H9 (cell line): ENCODE data around the gene TOMM7. TPM values are rescaled to one million over a fixed set of nuclear protein-coding genes. Genes with fewer than 3 reads are reported as not detected.

Source experiments
- DNase-seq: peaks from one replicate; pipeline ENCODE4 v3.0.0-alpha.2; 2017
- H2AFZ ChIP-seq: one replicate; pipeline ENCODE4 v1.6.1; 2013; ENCODE audit warnings: mild to moderate bottlenecking, low read length, control low read depth, moderate library complexity
- H2AK5ac ChIP-seq: 2 replicates; pipeline ENCODE4 v1.6.1; 2013; ENCODE audit warnings: low read length, control low read depth, mixed read lengths; ENCODE audit not compliant: insufficient read length
- H2BK120ac ChIP-seq: one replicate; pipeline ENCODE4 v1.6.1; 2013; ENCODE audit warnings: low read depth, mild to moderate bottlenecking, low read length, control low read depth, inconsistent platforms; ENCODE audit not compliant: poor library complexity, severe bottlenecking
- H2BK12ac ChIP-seq: 2 replicates; pipeline ENCODE4 v1.6.1; 2013; ENCODE audit warnings: low read length, control low read depth, mixed read lengths, low read depth; ENCODE audit not compliant: insufficient read length
- H2BK15ac ChIP-seq: 2 replicates; pipeline ENCODE4 v1.6.1; 2013; ENCODE audit warnings: low read depth, low read length, control low read depth
- H2BK20ac ChIP-seq: one replicate; pipeline ENCODE4 v1.6.1; 2013; ENCODE audit warnings: low read depth, mild to moderate bottlenecking, low read length, control low read depth, inconsistent platforms; ENCODE audit not compliant: poor library complexity, severe bottlenecking
- H2BK5ac ChIP-seq: 2 replicates; pipeline ENCODE4 v1.6.1; 2013; ENCODE audit warnings: low read length, control low read depth, mixed read lengths; ENCODE audit not compliant: insufficient read length
- H3K14ac ChIP-seq: 2 replicates; pipeline ENCODE4 v1.6.1; 2013; ENCODE audit warnings: low read length, control low read depth; ENCODE audit not compliant: insufficient read depth
- H3K18ac ChIP-seq: 2 replicates; pipeline ENCODE4 v1.6.1; 2013; ENCODE audit warnings: low read depth, mild to moderate bottlenecking, mixed read lengths, low read length, control low read depth; ENCODE audit not compliant: insufficient read length
- H3K23ac ChIP-seq: 2 replicates; pipeline ENCODE4 v1.6.1; 2013; ENCODE audit warnings: low read length, control low read depth, mixed read lengths, low read depth; ENCODE audit not compliant: insufficient read length
- H3K23me2 ChIP-seq: 2 replicates; pipeline ENCODE4 v1.6.1; 2013; ENCODE audit warnings: low read depth, mild to moderate bottlenecking, mixed read lengths, low read length, control low read depth; ENCODE audit not compliant: insufficient read length, poor library complexity, severe bottlenecking
- H3K27ac ChIP-seq: 2 replicates; pipeline ENCODE4 v1.5.1; 2013; ENCODE audit warnings: low read length, control low read depth, mixed read lengths, low read depth; ENCODE audit not compliant: insufficient read length
- H3K27me3 ChIP-seq: 2 replicates; pipeline ENCODE4 v1.6.1; 2013; ENCODE audit warnings: low read length, control low read depth, inconsistent platforms; ENCODE audit not compliant: insufficient read depth
- H3K4ac ChIP-seq: 2 replicates; pipeline ENCODE4 v1.6.1; 2013; ENCODE audit warnings: low read depth, mild to moderate bottlenecking, control low read depth, inconsistent platforms, low read length, moderate library complexity
- H3K4me1 ChIP-seq: 2 replicates; pipeline ENCODE4 v1.6.1; 2013; ENCODE audit warnings: low read length, control low read depth, inconsistent platforms; ENCODE audit not compliant: insufficient read depth
- H3K4me2 ChIP-seq: 2 replicates; pipeline ENCODE4 v1.6.1; 2013; ENCODE audit warnings: low read length, control low read depth, mixed read lengths; ENCODE audit not compliant: insufficient read length, insufficient read depth
- H3K56ac ChIP-seq: 2 replicates; pipeline ENCODE4 v1.6.1; 2013; ENCODE audit warnings: low read depth, mild to moderate bottlenecking, mixed read lengths, low read length, control low read depth; ENCODE audit not compliant: insufficient read length
- H3K79me1 ChIP-seq: 2 replicates; pipeline ENCODE4 v1.6.1; 2013; ENCODE audit warnings: low read depth, mild to moderate bottlenecking, moderate library complexity, low read length, control low read depth, inconsistent platforms; ENCODE audit not compliant: insufficient read depth, poor library complexity, severe bottlenecking
- H3K79me2 ChIP-seq: 2 replicates; pipeline ENCODE4 v1.6.1; 2013; ENCODE audit warnings: low read length, control low read depth, inconsistent platforms; ENCODE audit not compliant: insufficient read depth
- H3K9ac ChIP-seq: 2 replicates; pipeline ENCODE4 v1.6.1; 2013; ENCODE audit warnings: low read length, control low read depth, mixed read lengths; ENCODE audit not compliant: insufficient read length; ENCODE audit errors: extremely low read depth
- H3K9me3 ChIP-seq: one replicate; pipeline ENCODE4 v1.6.1; 2013; ENCODE audit warnings: low read depth, low read length, inconsistent platforms; ENCODE audit not compliant: control insufficient read depth
- H3T11ph ChIP-seq: one replicate; pipeline ENCODE4 v1.6.1; 2013; ENCODE audit warnings: mild to moderate bottlenecking, low read length, control low read depth, inconsistent platforms
- H4K20me1 ChIP-seq: one replicate; pipeline ENCODE4 v1.6.1; 2013; ENCODE audit not compliant: control insufficient read depth, insufficient read length, insufficient read depth
- H4K5ac ChIP-seq: 2 replicates; pipeline ENCODE4 v1.6.1; 2013; ENCODE audit warnings: low read depth, mild to moderate bottlenecking, mixed read lengths, low read length, control low read depth; ENCODE audit not compliant: insufficient read length
- H4K8ac ChIP-seq: replicated peaks from 2 replicates; pipeline ENCODE4 v1.6.1; 2013; ENCODE audit warnings: low read length, control low read depth, mixed read lengths, low read depth; ENCODE audit not compliant: insufficient read length
- H4K91ac ChIP-seq: 2 replicates; pipeline ENCODE4 v1.6.1; 2013; ENCODE audit warnings: low read depth, mild to moderate bottlenecking, moderate library complexity, mixed read lengths, low read length, control low read depth; ENCODE audit not compliant: insufficient read length
- H3K27ac Mint-ChIP-seq, 3 experiments: 2 replicates in 2 of 3; 3 replicates in 1 of 3; pipeline ENCODE4 v1.8.0; 2020 to 2021; ENCODE audit warnings: mixed read lengths in 3 of 3, mild to moderate bottlenecking in 1 of 3, moderate library complexity in 1 of 3
- H3K27me3 Mint-ChIP-seq: 2 replicates; pipeline ENCODE4 v1.8.0; 2021; ENCODE audit warnings: low read depth, mild to moderate bottlenecking, moderate library complexity, mixed read lengths
- H3K36me3 Mint-ChIP-seq, 3 experiments: 2 replicates in 2 of 3; 3 replicates in 1 of 3; pipeline ENCODE4 v1.8.0; 2020 to 2021; ENCODE audit warnings: low read depth in 3 of 3, mixed read lengths in 3 of 3; ENCODE audit not compliant: insufficient read depth in 1 of 3
- H3K4me1 Mint-ChIP-seq, 2 experiments: 2 replicates each; pipeline ENCODE4 v1.8.0; 2020; ENCODE audit warnings: mixed read lengths in 2 of 2
- H3K4me3 Mint-ChIP-seq, 2 experiments: 2 replicates in 1 of 2; 3 replicates in 1 of 2; pipeline ENCODE4 v1.8.0; 2020 to 2021; ENCODE audit warnings: mild to moderate bottlenecking in 2 of 2, mixed read lengths in 2 of 2, moderate library complexity in 1 of 2
- H3K9me3 Mint-ChIP-seq, 2 experiments: 2 replicates in 1 of 2; 3 replicates in 1 of 2; pipeline ENCODE4 v1.8.0; 2020; ENCODE audit warnings: mild to moderate bottlenecking in 2 of 2, mixed read lengths in 2 of 2, moderate library complexity in 1 of 2
- WGBS: extraction: QIAGEN DNeasy Blood & Tissue Kit; methylation state at CpG from one replicate; pipeline ENCODE4 v1.1.7; 2013; ENCODE audit warnings: missing lambda C conversion rate, low lambda C conversion rate, mixed read lengths; ENCODE audit not compliant: insufficient read length; ENCODE audit errors: extremely low coverage; 5-methylcytosine and 5-hydroxymethylcytosine counted together
- total RNA-seq: library from RNA; stranded (reverse); gene quantifications from 2 replicates; pipeline ENCODE4 v1.2.1, GENCODE V29; 2021
- TF ChIP-seq, protein P1 (sequence below): fragments of 200-600 bp; sonication (generic); conservative IDR thresholded peaks from 3 replicates; pipeline ENCODE4 v1.8.0; 2021; ENCODE audit warnings: antibody characterized with exemption, mild to moderate bottlenecking

The TOMM7 gene
- total RNA-seq, 1 experiment from 2014 or later, result 368 TPM

GRCh38 chr7:22824760-22825159 lies 2.1 kb upstream of the TOMM7 start:
- no peak overlapping the region for H4K91ac ChIP-seq
- H3K27me3 ChIP-seq, result no peaks in the 10 kb centered on the region
- H3K79me1 ChIP-seq, result peaks cover 1% of the 10 kb centered on the region
- H3K14ac ChIP-seq, result no peak overlapping the region
- no peak overlapping the region for H2BK12ac ChIP-seq
- Mint-ChIP-seq H3K4me3 (no peak overlapping the region), H3K4me1 (peaks cover 21 to 23% of the 10 kb centered on the region in 2 experiments), H3K27me3 (no peaks in the 10 kb centered on the region), H3K36me3 (peaks cover 2 to 8% (median 6%) of the 10 kb centered on the region in 3 experiments), H3K9me3 (no peaks in the 10 kb centered on the region), H3K27ac (no peak overlapping the region)
- WGBS, result no CpG with 5 or more reads among the region's 2 CpGs
- no peak overlapping the region for H2AK5ac ChIP-seq
- no peak overlapping the region for H3K27ac ChIP-seq
- no peak overlapping the region for H3K9ac ChIP-seq
- no peak overlapping the region for H3T11ph ChIP-seq
- H2BK20ac ChIP-seq, result no peak overlapping the region
- no peak overlapping the region for H3K4me2 ChIP-seq
- H3K56ac ChIP-seq, result no peak overlapping the region
- no peak for DNase-seq
- TF ChIP-seq, protein P1, sequence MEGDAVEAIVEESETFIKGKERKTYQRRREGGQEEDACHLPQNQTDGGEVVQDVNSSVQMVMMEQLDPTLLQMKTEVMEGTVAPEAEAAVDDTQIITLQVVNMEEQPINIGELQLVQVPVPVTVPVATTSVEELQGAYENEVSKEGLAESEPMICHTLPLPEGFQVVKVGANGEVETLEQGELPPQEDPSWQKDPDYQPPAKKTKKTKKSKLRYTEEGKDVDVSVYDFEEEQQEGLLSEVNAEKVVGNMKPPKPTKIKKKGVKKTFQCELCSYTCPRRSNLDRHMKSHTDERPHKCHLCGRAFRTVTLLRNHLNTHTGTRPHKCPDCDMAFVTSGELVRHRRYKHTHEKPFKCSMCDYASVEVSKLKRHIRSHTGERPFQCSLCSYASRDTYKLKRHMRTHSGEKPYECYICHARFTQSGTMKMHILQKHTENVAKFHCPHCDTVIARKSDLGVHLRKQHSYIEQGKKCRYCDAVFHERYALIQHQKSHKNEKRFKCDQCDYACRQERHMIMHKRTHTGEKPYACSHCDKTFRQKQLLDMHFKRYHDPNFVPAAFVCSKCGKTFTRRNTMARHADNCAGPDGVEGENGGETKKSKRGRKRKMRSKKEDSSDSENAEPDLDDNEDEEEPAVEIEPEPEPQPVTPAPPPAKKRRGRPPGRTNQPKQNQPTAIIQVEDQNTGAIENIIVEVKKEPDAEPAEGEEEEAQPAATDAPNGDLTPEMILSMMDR, result no peak
- no peak overlapping the region for H2BK15ac ChIP-seq
- H4K20me1 ChIP-seq, result no peaks in the 10 kb centered on the region
- peaks cover 16% of the 10 kb centered on the region; the same call in 1 of the 2 replicates for H3K79me2 ChIP-seq
- peaks cover 4% of the 10 kb centered on the region; the same call in 1 of the 2 replicates for H3K4me1 ChIP-seq
- no peak overlapping the region for H2BK5ac ChIP-seq
- H2AFZ ChIP-seq, result no peak overlapping the region
- no peaks in the 10 kb centered on the region for H3K9me3 ChIP-seq
- no peak overlapping the region for H3K18ac ChIP-seq
- H2BK120ac ChIP-seq, result no peak overlapping the region
- peaks cover 8% of the 10 kb centered on the region for H3K23me2 ChIP-seq
- no peak overlapping the region for H3K4ac ChIP-seq
- no peak overlapping the region for H3K23ac ChIP-seq
- no peak overlapping the region for H4K5ac ChIP-seq
- no peak overlapping the region for H4K8ac ChIP-seq
